ENCODE results near the gene SLC35G6.

DNA sequence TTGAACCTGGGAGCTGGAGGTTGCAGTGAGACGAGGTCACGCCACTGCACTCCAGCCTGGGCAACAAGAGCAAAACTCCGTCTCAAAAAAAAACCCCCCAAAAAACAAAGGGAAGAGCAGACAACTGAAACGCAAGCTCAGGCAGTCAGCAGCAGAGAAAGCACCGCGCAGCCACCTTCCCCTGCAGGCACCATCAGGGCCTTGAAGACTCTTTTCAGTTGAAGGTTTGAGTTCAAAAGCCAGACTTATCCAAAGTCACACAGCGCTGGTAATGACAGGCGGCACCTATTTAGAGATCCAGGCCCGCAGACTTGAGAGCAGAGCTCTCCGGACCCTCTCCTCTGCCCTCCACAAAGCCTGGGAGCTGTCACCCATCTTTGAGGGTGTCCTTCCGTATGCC lies 13.0 kb upstream of the SLC35G6 start:
- TF ChIP-seq CTCF (IDR thresholded peaks at IDR 0.05) (no peak), POLR2A (IDR thresholded peaks at IDR 0.05) (no peak)

Data from testis (tissue), 2 donors.